GM12878 (cell line): ENCODE measurements around the gene ROR2.
"Not testable (repeated sequence)": the region's sequence is repeated elsewhere in the genome, so short reads cannot be mapped to it uniquely, and the experiment has no call there.

Source experiments
- CTCF ChIP-seq, 3 experiments: IDR thresholded peaks in 2 of 3; conservative IDR thresholded peaks in 1 of 3; 2 replicates each; pipeline ENCODE4 v1.5.1; 2011; ENCODE audit warnings: low read depth in 3 of 3, low read length in 3 of 3, mild to moderate bottlenecking in 3 of 3, control low read depth in 2 of 3, moderate library complexity in 2 of 3, inconsistent platforms in 1 of 3, mixed read lengths in 1 of 3; ENCODE audit not compliant: control insufficient read depth in 2 of 3, insufficient read depth in 1 of 3; ENCODE audit errors: extremely low read depth in 1 of 3
- TF ChIP-seq, protein P1 (sequence below): fragments of 450-650 bp; IDR thresholded peaks from 2 replicates; pipeline ENCODE4 v1.6.1; 2016; ENCODE audit warnings: mild to moderate bottlenecking
- TF ChIP-seq, protein P2 (sequence below): fragments of 150-350 bp; IDR thresholded peaks from 2 replicates; pipeline ENCODE4 v1.6.1; 2016; ENCODE audit warnings: low read depth, low read length

- not testable (repeated sequence) for TF ChIP-seq CTCF (IDR thresholded peaks at IDR 0.05 in 2 of 3, conservative IDR thresholded peaks at IDR 0.05 in 1 of 3; ENCODE audit: control insufficient read depth in 2 of 3, extremely low read depth in 1 of 3, insufficient read depth in 1 of 3, low read depth in 3 of 3, low read length in 3 of 3)
- TF ChIP-seq, protein P1, sequence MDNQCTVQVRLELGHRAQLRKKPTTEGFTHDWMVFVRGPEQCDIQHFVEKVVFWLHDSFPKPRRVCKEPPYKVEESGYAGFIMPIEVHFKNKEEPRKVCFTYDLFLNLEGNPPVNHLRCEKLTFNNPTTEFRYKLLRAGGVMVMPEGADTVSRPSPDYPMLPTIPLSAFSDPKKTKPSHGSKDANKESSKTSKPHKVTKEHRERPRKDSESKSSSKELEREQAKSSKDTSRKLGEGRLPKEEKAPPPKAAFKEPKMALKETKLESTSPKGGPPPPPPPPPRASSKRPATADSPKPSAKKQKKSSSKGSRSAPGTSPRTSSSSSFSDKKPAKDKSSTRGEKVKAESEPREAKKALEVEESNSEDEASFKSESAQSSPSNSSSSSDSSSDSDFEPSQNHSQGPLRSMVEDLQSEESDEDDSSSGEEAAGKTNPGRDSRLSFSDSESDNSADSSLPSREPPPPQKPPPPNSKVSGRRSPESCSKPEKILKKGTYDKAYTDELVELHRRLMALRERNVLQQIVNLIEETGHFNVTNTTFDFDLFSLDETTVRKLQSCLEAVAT: not testable (repeated sequence)
- TF ChIP-seq, protein P2, sequence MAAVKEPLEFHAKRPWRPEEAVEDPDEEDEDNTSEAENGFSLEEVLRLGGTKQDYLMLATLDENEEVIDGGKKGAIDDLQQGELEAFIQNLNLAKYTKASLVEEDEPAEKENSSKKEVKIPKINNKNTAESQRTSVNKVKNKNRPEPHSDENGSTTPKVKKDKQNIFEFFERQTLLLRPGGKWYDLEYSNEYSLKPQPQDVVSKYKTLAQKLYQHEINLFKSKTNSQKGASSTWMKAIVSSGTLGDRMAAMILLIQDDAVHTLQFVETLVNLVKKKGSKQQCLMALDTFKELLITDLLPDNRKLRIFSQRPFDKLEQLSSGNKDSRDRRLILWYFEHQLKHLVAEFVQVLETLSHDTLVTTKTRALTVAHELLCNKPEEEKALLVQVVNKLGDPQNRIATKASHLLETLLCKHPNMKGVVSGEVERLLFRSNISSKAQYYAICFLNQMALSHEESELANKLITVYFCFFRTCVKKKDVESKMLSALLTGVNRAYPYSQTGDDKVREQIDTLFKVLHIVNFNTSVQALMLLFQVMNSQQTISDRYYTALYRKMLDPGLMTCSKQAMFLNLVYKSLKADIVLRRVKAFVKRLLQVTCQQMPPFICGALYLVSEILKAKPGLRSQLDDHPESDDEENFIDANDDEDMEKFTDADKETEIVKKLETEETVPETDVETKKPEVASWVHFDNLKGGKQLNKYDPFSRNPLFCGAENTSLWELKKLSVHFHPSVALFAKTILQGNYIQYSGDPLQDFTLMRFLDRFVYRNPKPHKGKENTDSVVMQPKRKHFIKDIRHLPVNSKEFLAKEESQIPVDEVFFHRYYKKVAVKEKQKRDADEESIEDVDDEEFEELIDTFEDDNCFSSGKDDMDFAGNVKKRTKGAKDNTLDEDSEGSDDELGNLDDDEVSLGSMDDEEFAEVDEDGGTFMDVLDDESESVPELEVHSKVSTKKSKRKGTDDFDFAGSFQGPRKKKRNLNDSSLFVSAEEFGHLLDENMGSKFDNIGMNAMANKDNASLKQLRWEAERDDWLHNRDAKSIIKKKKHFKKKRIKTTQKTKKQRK: not testable (repeated sequence)
Observed at GRCh38 chr9:91975254-91975653, 25.2 kb upstream of the ROR2 start.
